ENCODE results near the gene ITPR2. TPM values are rescaled to one million over a fixed set of nuclear protein-coding genes. Genes with fewer than 3 reads are reported as not detected.

ITPR2 gene
- polyA plus RNA-seq, 1 of the 3 experiments (the other 2 are of a cell fraction) = 2.3 TPM

GRCh38 chr12:26828280-26829073 lies 4.5 kb downstream of the ITPR2 start (continued):
- no peak for TF ChIP-seq IRF3 (IDR thresholded peaks at IDR 0.05; ENCODE audit: low read depth, low read length)
- no peak for TF ChIP-seq MEF2A (IDR thresholded peaks at IDR 0.05; ENCODE audit: borderline replicate concordance, low read depth)
- TF ChIP-seq SIN3A (IDR thresholded peaks at IDR 0.05; ENCODE audit: borderline replicate concordance, low read depth, low read length) = no peak

GRCh38 chr12:26826437-26826836 lies 6.6 kb downstream of the ITPR2 start:
- POLR2A ChIA-PET = no interaction called here

More at GRCh38 chr12:26826437-26826836, 6.6 kb downstream of the ITPR2 start:
- Histone ChIP-seq H3K79me2 (ENCODE audit: insufficient read depth) (peaks cover 64% of the 10 kb centered on the region), H3K27me3 (ENCODE audit: insufficient read depth) (no peaks in the 10 kb centered on the region), H2AFZ (ENCODE audit: low read depth) (no peak overlapping the region), H3K4me2 (no peak overlapping the region), H3K9me3 (no peaks in the 10 kb centered on the region), H3K4me3 (ENCODE audit: low read depth in 2 of 2, low read length in 1 of 2) (no peak overlapping the region), H3F3A (replicated peaks; ENCODE audit: insufficient read depth) (peaks cover 16% of the 10 kb centered on the region), H3K4me1 (ENCODE audit: control insufficient read depth in 1 of 2, insufficient read depth in 2 of 2, low read depth in 1 of 2, low read length in 1 of 2) (peaks cover 13 to 16% of the 10 kb centered on the region in 2 experiments; a peak in 3 of 4 replicates), H3K36me3 (replicated peaks in 1 of 2; ENCODE audit: control insufficient read depth in 1 of 2, insufficient read depth in 2 of 2, low read length in 1 of 2) (no peaks in the 10 kb centered on the region), H3K9me2 (no peaks in the 10 kb centered on the region), H4K20me1 (ENCODE audit: insufficient read depth) (no peaks in the 10 kb centered on the region), H3K27ac (ENCODE audit: low read depth in 2 of 2, low read length in 1 of 2) (no peak overlapping the region), H3K9ac (no peak overlapping the region)
- TF ChIP-seq FOXJ3 (CRISPR knock-in tag; IDR thresholded peaks at IDR 0.05) (no peak), RXRA (IDR thresholded peaks at IDR 0.05; ENCODE audit: borderline replicate concordance, low read depth) (no peak), TCF12 (IDR thresholded peaks at IDR 0.05) (no peak), REST (IDR thresholded peaks at IDR 0.05; ENCODE audit: low read depth, low read length) (no peak), FOSL2 (IDR thresholded peaks at IDR 0.05; ENCODE audit: borderline replicate concordance, low read depth) (no peak), NRF1 (IDR thresholded peaks at IDR 0.05; ENCODE audit: low read depth, low read length) (no peak), GATA2 (CRISPR knock-in tag; IDR thresholded peaks at IDR 0.05) (no peak), USF1 (IDR thresholded peaks at IDR 0.05; ENCODE audit: borderline replicate concordance, low read depth) (no peak), PBX3 (IDR thresholded peaks at IDR 0.05) (no peak), EP300 (IDR thresholded peaks at IDR 0.05; ENCODE audit: borderline replicate concordance in 1 of 2, low read depth in 1 of 2, low read length in 1 of 2) (no peak), IRF3 (IDR thresholded peaks at IDR 0.05; ENCODE audit: low read depth, low read length) (no peak), SIN3A (IDR thresholded peaks at IDR 0.05; ENCODE audit: borderline replicate concordance, low read depth, low read length) (no peak), MXI1 (IDR thresholded peaks at IDR 0.05; ENCODE audit: low read depth, low read length) (no peak), RAD21 (IDR thresholded peaks at IDR 0.05; ENCODE audit: low read length) (no peak), FOXM1 (IDR thresholded peaks at IDR 0.05; ENCODE audit: low read depth) (no peak), TAF1 (IDR thresholded peaks at IDR 0.05; ENCODE audit: borderline replicate concordance, low read depth, low read length) (no peak), CHD2 (IDR thresholded peaks at IDR 0.05; ENCODE audit: low read length, partially characterized antibody) (no peak), ELF1 (IDR thresholded peaks at IDR 0.05) (no peak)
- DNase-seq = no peak
- WGBS (ENCODE audit: low lambda C conversion rate) = over 99% methylated on average over 5 of the region's 5 CpGs
- CTCF ChIA-PET = no interaction called here
